GM23338 (cell line): Measurements from ENCODE around the gene TMEM125. TPM values are rescaled to one million over a fixed set of nuclear protein-coding genes. Genes with fewer than 3 reads are reported as not detected.

Experiments used
- ATAC-seq: fragments of 200-7000 bp; cut with Tn5 transposase; 3 replicates; pipeline ENCODE4 v1.9.1; 2020
- DNase-seq: peaks from one replicate; pipeline ENCODE4 v3.0.0-alpha.2; 2015; ENCODE audit warnings: low spot score
- H2AFZ ChIP-seq: fragments of 200-600 bp; sonication (generic); 2 replicates; pipeline ENCODE4 v1.8.0; 2016; ENCODE audit warnings: antibody characterized with exemption, mild to moderate bottlenecking, moderate library complexity
- H3F3A ChIP-seq: fragments of 200-600 bp; sonication (generic); replicated peaks from 2 replicates; pipeline ENCODE4 v1.8.0; 2017; ENCODE audit warnings: antibody characterized with exemption, mixed run types, low read depth
- H3K27ac ChIP-seq: fragments of 200-600 bp; sonication (generic); 2 replicates; pipeline ENCODE4 v1.6.1; 2016; ENCODE audit warnings: low read depth
- H3K27me3 ChIP-seq: fragments of 200-600 bp; sonication (generic); 2 replicates; pipeline ENCODE4 v1.8.0; 2016; ENCODE audit warnings: mild to moderate bottlenecking, mixed run types, moderate library complexity; ENCODE audit not compliant: insufficient read depth
- H3K36me3 ChIP-seq: fragments of 200-600 bp; sonication (generic); 2 replicates; pipeline ENCODE4 v1.8.0; 2016; ENCODE audit warnings: mild to moderate bottlenecking; ENCODE audit not compliant: insufficient read depth
- H3K4me1 ChIP-seq: fragments of 200-600 bp; sonication (generic); 2 replicates; pipeline ENCODE4 v1.8.0; 2016; ENCODE audit warnings: mild to moderate bottlenecking, moderate library complexity; ENCODE audit not compliant: insufficient read depth
- H3K4me2 ChIP-seq: fragments of 200-600 bp; sonication (generic); 2 replicates; pipeline ENCODE4 v1.7.1; 2017; ENCODE audit warnings: mixed run types
- H3K4me3 ChIP-seq: fragments of 200-600 bp; sonication (generic); 2 replicates; pipeline ENCODE4 v1.6.1; 2016; ENCODE audit warnings: mixed run types
- H3K79me2 ChIP-seq: fragments of 200-600 bp; sonication (generic); replicated peaks from 2 replicates; pipeline ENCODE4 v1.8.0; 2017; ENCODE audit warnings: mild to moderate bottlenecking; ENCODE audit not compliant: insufficient read depth
- H3K9me2 ChIP-seq: fragments of 200-600 bp; sonication (generic); 2 replicates; pipeline ENCODE4 v1.8.0; 2017; ENCODE audit not compliant: insufficient read depth
- H4K20me1 ChIP-seq: fragments of 200-600 bp; sonication (generic); replicated peaks from 2 replicates; pipeline ENCODE4 v1.8.0; 2017; ENCODE audit warnings: mild to moderate bottlenecking; ENCODE audit not compliant: insufficient read depth
- H3K27ac Mint-ChIP-seq: 2 replicates; pipeline ENCODE4 v1.8.0; 2020; ENCODE audit warnings: inconsistent platforms, mild to moderate bottlenecking, moderate library complexity, mixed read lengths
- H3K27me3 Mint-ChIP-seq: 3 replicates; pipeline ENCODE4 v1.8.0; 2022; ENCODE audit warnings: low read depth, mild to moderate bottlenecking, moderate library complexity, mixed read lengths, inconsistent platforms; ENCODE audit not compliant: insufficient read depth, poor library complexity
- H3K36me3 Mint-ChIP-seq: 3 replicates; pipeline ENCODE4 v1.8.0; 2021; ENCODE audit warnings: low read depth, mild to moderate bottlenecking, inconsistent platforms, moderate library complexity, mixed read lengths
- H3K4me1 Mint-ChIP-seq: 3 replicates; pipeline ENCODE4 v1.8.0; 2020; ENCODE audit warnings: mild to moderate bottlenecking, inconsistent platforms, mixed read lengths
- H3K4me3 Mint-ChIP-seq: 3 replicates; pipeline ENCODE4 v1.8.0; 2021; ENCODE audit warnings: moderate library complexity, mild to moderate bottlenecking, inconsistent platforms, mixed read lengths
- H3K9me3 Mint-ChIP-seq: 3 replicates; pipeline ENCODE4 v1.8.0; 2020; ENCODE audit warnings: moderate library complexity, mild to moderate bottlenecking, inconsistent platforms, mixed read lengths
- CREB1 ChIP-seq: fragments of 250-450 bp; sonication (Bioruptor Pico); IDR thresholded peaks from 2 replicates; pipeline ENCODE4 v1.5.0; 2020; ENCODE audit warnings: low read depth, mild to moderate bottlenecking, moderate library complexity
- CTCF ChIP-seq, 2 experiments: fragments of 200-600 bp in 1 of 2; sonication (generic) in 1 of 2; conservative IDR thresholded peaks; 2 replicates each; pipeline versions ENCODE4 v1.5.1 to v1.6.1; 2016 to 2017; ENCODE audit warnings: antibody characterized with exemption in 2 of 2, low read depth in 2 of 2, mild to moderate bottlenecking in 2 of 2, moderate library complexity in 1 of 2
- ETS1 ChIP-seq: IDR thresholded peaks from 2 replicates; pipeline ENCODE4 v1.6.1; 2016; ENCODE audit warnings: antibody characterized with exemption
- EZH2 ChIP-seq: fragments of 200-600 bp; sonication (generic); IDR thresholded peaks from one replicate; pipeline ENCODE4 v1.8.0; 2017; ENCODE audit warnings: antibody characterized with exemption, mild to moderate bottlenecking, low read depth; ENCODE audit not compliant: unreplicated experiment
- EZH2phosphoT487 ChIP-seq: fragments of 200-600 bp; sonication (generic); IDR thresholded peaks from one replicate; pipeline ENCODE4 v1.8.1; 2018; ENCODE audit warnings: antibody characterized with exemption; ENCODE audit not compliant: unreplicated experiment
- JUNB ChIP-seq: IDR thresholded peaks from one replicate; pipeline ENCODE4 v1.6.1; 2016; ENCODE audit warnings: antibody characterized with exemption; ENCODE audit not compliant: unreplicated experiment
- NANOG ChIP-seq: IDR thresholded peaks from 2 replicates; pipeline ENCODE4 v1.6.1; 2016; ENCODE audit warnings: antibody characterized with exemption, borderline replicate concordance
- POLR2AphosphoS5 ChIP-seq: IDR thresholded peaks from 2 replicates; pipeline ENCODE4 v1.6.1; 2016; ENCODE audit warnings: antibody characterized with exemption, low read depth
- REST ChIP-seq: IDR thresholded peaks from one replicate; pipeline ENCODE4 v1.6.1; 2018; ENCODE audit warnings: antibody characterized with exemption; ENCODE audit not compliant: unreplicated experiment
- STAT1 ChIP-seq: IDR thresholded peaks from one replicate; pipeline ENCODE4 v1.6.1; 2016; ENCODE audit warnings: antibody characterized with exemption; ENCODE audit not compliant: unreplicated experiment
- ZNF114 ChIP-seq: fragments of 250-450 bp; sonication (Bioruptor Pico); IDR thresholded peaks from 2 replicates; pipeline ENCODE4 v1.5.0; 2020; ENCODE audit warnings: mild to moderate bottlenecking, moderate library complexity
- ZNF331 ChIP-seq: fragments of 250-450 bp; sonication (Bioruptor Pico); IDR thresholded peaks from 2 replicates; pipeline ENCODE4 v1.5.0; 2020; ENCODE audit warnings: low read depth, mild to moderate bottlenecking, moderate library complexity
- ZNF462 ChIP-seq: fragments of 250-450 bp; sonication (Bioruptor Pico); IDR thresholded peaks from 2 replicates; pipeline ENCODE4 v1.5.0; 2020; ENCODE audit warnings: mild to moderate bottlenecking, moderate library complexity
- polyA plus RNA-seq: library from polyadenylated mRNA; unstranded; fragments of >200 nt; fragmentation: Nextera tagmentation; extraction: Ambion mirVana; gene quantifications from 2 replicates; pipeline ENCODE4 v1.2.1, GENCODE V29; 2016
- total RNA-seq: library from RNA; depleted of rRNA; stranded (reverse); fragments of >200 nt; shearing (Covaris generic); gene quantifications from 2 replicates; pipeline ENCODE4 v1.2.3, GENCODE V29; 2014

TMEM125 gene
- total and polyA plus RNA-seq, 2 experiments from 2014 or later, result 16.8 to 39.3 TPM

- Histone ChIP-seq H3K4me3 (peak overlapping the region; percentile 59), H3K4me1 (peaks cover 16% of the 10 kb centered on the region), H2AFZ (no peak overlapping the region), H4K20me1 (no peaks in the 10 kb centered on the region), H3K27ac (no peak overlapping the region), H3K79me2 (0 out of 2 replicates have a peak, but pooled peaks cover 3% of the 10 kb centered on the region), H3K27me3 (no peaks in the 10 kb centered on the region), H3F3A (0 out of 2 replicates have a peak, but pooled peaks cover 5% of the 10 kb centered on the region), H3K4me2 (peak overlapping the region; percentile 85), H3K9me2 (0 out of 2 replicates have a peak, but pooled peaks cover 3% of the 10 kb centered on the region), H3K36me3 (no peaks in the 10 kb centered on the region)
- TF ChIP-seq STAT1 (no peak), REST (no peak), EZH2 (no peak), NANOG (no peak), POLR2AphosphoS5 (no peak), ZNF114 (CRISPR knock-in tag) (no peak), ETS1 (no peak), ZNF331 (CRISPR knock-in tag) (no peak), CTCF (conservative IDR thresholded peaks at IDR 0.05; ENCODE audit: low read depth in 2 of 2) (no peak), EZH2phosphoT487 (no peak), JUNB (no peak), ZNF462 (no peak), CREB1 (no peak)
- H3K27ac Mint-ChIP-seq, result peak overlapping the region; percentile 98
- ATAC-seq (peak; percentile 31), DNase-seq (peak; percentile 35)
- H3K36me3 Mint-ChIP-seq, result peaks cover 22% of the 10 kb centered on the region
- peaks cover 33% of the 10 kb centered on the region for H3K4me1 Mint-ChIP-seq
- H3K27me3 Mint-ChIP-seq, result peaks cover 7% of the 10 kb centered on the region
- peak overlapping the region; percentile 94 for H3K4me3 Mint-ChIP-seq
- H3K9me3 Mint-ChIP-seq, result peaks cover 5% of the 10 kb centered on the region; the same call in 2 of the 3 replicates
These were observed 1.7 kb downstream of the TMEM125 start for GRCh38 chr1:43271186-43272118.
